ENCODE measurements around the gene SLC35B2. TPM values are rescaled to one million over a fixed set of nuclear protein-coding genes. Genes with fewer than 3 reads are reported as not detected.
A peak's percentile ranks its signal among the peaks of the same experiment; 100 is the strongest.

SLC35B2 gene
- polyA plus RNA-seq, 1 donor from 2014 or later = 42.6 TPM

DNA sequence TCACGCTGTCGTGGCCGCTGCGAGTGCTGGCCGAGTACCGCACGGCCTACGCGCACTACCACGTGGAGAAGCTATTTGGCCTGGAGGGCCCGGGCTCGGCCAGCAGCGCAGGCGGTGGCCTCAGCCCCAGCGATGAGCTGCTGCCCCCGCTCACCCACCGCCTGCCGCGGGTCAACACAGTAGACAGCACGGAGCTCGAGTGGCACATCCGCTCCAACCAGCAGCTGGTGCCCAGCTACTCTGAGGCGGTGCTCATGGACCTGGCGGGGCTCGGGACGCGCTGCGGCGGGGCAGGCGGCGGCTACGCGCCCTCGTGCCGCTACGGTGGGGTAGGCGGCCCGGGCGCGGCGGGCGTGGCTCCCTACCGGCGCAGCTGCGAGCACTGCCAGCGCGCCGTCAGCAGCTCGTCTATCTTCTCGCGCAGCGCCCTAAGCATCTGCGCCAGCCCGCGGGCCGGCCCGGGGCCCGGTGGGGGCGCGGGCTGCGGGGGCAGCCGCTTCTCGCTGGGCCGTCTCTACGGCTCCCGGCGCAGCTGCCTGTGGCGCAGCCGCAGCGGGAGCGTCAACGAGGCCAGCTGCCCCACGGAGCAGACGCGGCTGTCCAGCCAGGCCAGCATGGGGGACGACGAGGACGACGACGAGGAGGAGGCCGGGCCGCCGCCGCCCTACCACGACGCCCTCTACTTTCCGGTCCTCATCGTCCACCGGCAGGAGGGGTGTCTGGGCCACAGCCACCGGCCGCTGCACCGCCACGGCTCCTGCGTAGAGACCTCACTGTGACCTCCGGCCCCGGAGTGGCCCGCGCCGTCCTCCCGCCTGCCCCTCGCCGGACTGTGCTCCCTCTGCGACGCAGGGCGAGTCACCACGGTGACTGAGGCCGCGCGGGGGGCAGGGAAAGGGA is 18.7 kb upstream of the SLC35B2 start:
- peaks cover 0 to 6% (median 0%) of the 10 kb centered on the region in 3 donors for H3K9me3 Mint-ChIP-seq
- H3K4me3 Mint-ChIP-seq = no peak overlapping the region
- peaks cover 43% of the 10 kb centered on the region for H3K27me3 Mint-ChIP-seq
- peaks cover 0 to 6% (median 0%) of the 10 kb centered on the region in 3 donors for H3K4me1 Mint-ChIP-seq
- no peak overlapping the region for H3K27ac Mint-ChIP-seq
- no peaks in the 10 kb centered on the region for H3K36me3 Mint-ChIP-seq

DNA sequence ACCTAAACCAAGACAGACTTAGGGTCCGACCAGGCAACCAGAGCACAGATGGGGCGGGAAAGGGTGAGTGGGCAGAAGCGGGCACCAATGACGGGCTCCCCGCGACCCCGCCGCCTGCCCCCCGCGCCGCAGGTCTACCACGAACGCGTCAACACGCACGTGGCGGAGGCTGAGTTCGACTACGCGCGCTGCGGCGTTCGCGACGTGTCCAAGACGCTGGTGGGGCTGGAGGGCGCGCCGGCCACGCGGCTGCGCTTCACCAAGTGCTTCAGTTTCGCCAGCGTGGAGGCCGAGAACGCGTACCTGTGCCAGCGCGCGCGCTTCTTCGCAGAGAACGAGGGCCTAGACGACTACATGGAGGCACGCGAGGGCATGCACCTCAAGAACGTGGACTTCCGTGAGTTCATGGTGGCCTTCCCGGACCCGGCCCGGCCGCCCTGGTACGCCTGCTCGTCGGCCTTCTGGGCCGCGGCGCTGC is 18.0 kb upstream of the SLC35B2 start:
- Mint-ChIP-seq H3K4me1 (peaks cover 0 to 6% (median 0%) of the 10 kb centered on the region in 3 donors), H3K27me3 (peaks cover 44% of the 10 kb centered on the region), H3K9me3 (peaks cover 0 to 5% (median 0%) of the 10 kb centered on the region in 3 donors), H3K27ac (no peak overlapping the region), H3K4me3 (no peak overlapping the region), H3K36me3 (no peaks in the 10 kb centered on the region)

DNA sequence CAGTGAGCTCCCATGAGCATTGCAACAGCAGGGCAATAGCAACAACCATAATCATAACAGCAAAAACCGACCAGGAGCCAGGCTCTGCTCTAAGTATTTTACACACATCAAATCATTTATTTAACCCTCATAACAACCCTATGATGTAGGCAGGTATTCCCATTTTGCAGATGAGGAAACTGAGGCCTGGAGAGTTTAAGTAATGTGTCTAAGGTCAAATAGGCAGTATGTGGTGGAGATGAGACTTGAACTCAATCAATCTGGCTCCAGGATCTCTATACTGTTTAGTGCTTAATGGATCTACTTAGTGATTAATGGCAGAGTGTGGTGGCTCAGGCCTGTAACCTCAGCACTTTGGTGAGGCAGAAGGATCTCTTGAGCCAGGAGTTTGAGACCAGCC is 16.3 kb upstream of the SLC35B2 start:
- no peaks in the 10 kb centered on the region for H3K36me3 Mint-ChIP-seq
- peaks cover 6 to 8% (median 7%) of the 10 kb centered on the region in 3 donors for H3K4me1 Mint-ChIP-seq
- no peak overlapping the region for H3K27ac Mint-ChIP-seq
- H3K27me3 Mint-ChIP-seq = peaks cover 49% of the 10 kb centered on the region
- H3K4me3 Mint-ChIP-seq = peak overlapping the region in 1 of 4 donors; percentile 30
- H3K9me3 Mint-ChIP-seq = peaks cover 0 to 1% (median 0%) of the 10 kb centered on the region in 3 donors

DNA sequence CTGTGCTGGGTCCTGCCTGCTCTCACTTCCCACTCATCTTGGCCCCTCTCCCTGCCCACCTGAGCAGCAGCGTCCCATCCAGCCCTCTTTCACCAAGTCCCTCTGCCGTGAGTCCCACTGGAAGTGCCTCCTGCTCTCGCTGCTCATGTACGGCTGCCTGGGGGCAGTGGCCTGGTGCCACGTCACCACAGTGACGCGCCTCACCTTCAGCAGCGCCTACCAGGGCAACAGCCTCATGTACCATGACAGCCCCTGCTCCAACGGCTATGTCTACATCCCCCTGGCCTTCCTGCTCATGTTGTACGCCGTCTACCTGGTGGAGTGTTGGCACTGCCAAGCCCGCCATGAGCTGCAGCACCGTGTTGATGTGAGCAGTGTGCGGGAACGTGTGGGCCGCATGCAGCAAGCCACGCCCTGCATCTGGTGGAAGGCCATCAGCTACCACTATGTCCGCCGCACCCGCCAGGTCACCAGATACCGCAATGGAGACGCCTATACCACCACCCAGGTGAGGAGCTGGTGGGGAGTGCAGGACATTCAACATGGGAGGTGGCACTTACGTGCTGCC is 15.8 kb upstream of the SLC35B2 start:
- Mint-ChIP-seq H3K27ac (no peak overlapping the region), H3K27me3 (peaks cover 48% of the 10 kb centered on the region), H3K4me1 (peaks cover 6 to 8% (median 7%) of the 10 kb centered on the region in 3 donors), H3K9me3 (peaks cover 0 to 1% (median 0%) of the 10 kb centered on the region in 3 donors), H3K4me3 (peak overlapping the region in 1 of 4 donors; percentile 53), H3K36me3 (no peaks in the 10 kb centered on the region)

DNA sequence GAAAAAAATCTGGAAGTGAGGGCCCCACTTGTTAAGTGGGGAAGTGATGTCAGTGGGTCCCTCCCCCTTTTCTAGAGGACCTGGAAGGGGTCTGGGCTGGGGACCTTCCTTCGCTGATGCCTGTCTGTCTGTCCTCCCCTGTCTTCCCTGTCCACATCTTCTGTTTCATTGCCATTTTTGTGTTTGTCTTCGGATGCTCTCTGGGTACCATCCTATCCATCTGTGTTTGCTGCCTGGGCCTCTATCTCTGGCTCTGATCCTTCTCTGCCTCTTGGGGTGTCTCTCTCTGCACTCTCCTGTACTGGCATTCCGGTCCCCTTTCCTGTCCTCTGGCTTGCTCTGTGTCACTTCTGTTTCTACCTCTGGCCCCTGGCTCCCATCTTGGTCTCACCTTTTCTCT is 15.2 kb upstream of the SLC35B2 start:
- H3K9me3 Mint-ChIP-seq = peaks cover 0 to under 1% (median 0%) of the 10 kb centered on the region in 3 donors
- peaks cover 42% of the 10 kb centered on the region for H3K27me3 Mint-ChIP-seq
- no peaks in the 10 kb centered on the region for H3K36me3 Mint-ChIP-seq
- peak overlapping the region in 2 of 3 donors; percentile 25 to 69 for H3K27ac Mint-ChIP-seq
- H3K4me3 Mint-ChIP-seq = peak overlapping the region in 2 of 4 donors; percentile 24 to 53
- peaks cover 9 to 11% (median 10%) of the 10 kb centered on the region in 3 donors for H3K4me1 Mint-ChIP-seq

DNA sequence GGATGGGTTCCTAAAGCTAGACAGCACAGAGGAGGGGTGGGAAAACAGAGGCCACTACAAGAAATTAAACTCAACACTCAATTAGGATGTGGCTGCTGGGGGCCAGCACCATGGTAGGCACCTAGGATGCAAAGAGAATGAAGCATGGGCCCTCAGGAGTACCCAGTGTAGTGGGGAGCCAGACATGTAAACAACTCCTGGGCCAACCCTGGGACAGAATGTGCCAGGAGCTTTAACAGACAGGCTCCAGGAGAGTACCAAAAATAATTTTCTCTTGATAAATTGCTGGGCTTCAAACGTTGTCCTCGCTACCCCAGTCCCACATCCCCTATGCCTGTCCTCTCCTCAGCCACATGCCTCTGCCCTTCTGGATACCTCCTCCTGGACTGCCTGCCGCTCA is 14.6 kb upstream of the SLC35B2 start:
- H3K36me3 Mint-ChIP-seq = no peaks in the 10 kb centered on the region
- no peaks in the 10 kb centered on the region for H3K9me3 Mint-ChIP-seq
- H3K4me1 Mint-ChIP-seq = peaks cover 9 to 11% (median 11%) of the 10 kb centered on the region in 3 donors
- H3K4me3 Mint-ChIP-seq = peak overlapping the region in 1 of 4 donors; percentile 53
- peak overlapping the region in 1 of 3 donors; percentile 25 for H3K27ac Mint-ChIP-seq
- peaks cover 36% of the 10 kb centered on the region for H3K27me3 Mint-ChIP-seq

DNA sequence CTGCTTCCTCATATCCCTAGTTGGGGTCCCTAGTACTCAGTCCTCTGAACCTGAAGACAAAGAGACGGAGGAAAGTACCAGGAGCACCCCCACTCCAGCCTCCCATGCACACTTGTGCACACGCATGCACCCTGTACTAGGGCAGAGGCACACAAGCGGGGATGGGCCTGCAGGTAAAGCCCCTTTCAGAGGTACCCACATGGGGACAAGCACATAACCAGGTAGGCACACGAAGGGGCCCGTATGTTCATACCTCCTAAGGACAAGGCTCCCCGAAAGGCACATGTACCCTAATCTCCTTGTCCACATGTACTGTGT is 14.0 kb upstream of the SLC35B2 start:
- H3K9me3 Mint-ChIP-seq = no peaks in the 10 kb centered on the region
- H3K36me3 Mint-ChIP-seq = no peaks in the 10 kb centered on the region
- peaks cover 34% of the 10 kb centered on the region for H3K27me3 Mint-ChIP-seq
- H3K27ac Mint-ChIP-seq = no peak overlapping the region
- peak overlapping the region; percentile 53 to 83 (median 76) for H3K4me3 Mint-ChIP-seq
- H3K4me1 Mint-ChIP-seq = peaks cover 11 to 16% (median 14%) of the 10 kb centered on the region in 3 donors

DNA sequence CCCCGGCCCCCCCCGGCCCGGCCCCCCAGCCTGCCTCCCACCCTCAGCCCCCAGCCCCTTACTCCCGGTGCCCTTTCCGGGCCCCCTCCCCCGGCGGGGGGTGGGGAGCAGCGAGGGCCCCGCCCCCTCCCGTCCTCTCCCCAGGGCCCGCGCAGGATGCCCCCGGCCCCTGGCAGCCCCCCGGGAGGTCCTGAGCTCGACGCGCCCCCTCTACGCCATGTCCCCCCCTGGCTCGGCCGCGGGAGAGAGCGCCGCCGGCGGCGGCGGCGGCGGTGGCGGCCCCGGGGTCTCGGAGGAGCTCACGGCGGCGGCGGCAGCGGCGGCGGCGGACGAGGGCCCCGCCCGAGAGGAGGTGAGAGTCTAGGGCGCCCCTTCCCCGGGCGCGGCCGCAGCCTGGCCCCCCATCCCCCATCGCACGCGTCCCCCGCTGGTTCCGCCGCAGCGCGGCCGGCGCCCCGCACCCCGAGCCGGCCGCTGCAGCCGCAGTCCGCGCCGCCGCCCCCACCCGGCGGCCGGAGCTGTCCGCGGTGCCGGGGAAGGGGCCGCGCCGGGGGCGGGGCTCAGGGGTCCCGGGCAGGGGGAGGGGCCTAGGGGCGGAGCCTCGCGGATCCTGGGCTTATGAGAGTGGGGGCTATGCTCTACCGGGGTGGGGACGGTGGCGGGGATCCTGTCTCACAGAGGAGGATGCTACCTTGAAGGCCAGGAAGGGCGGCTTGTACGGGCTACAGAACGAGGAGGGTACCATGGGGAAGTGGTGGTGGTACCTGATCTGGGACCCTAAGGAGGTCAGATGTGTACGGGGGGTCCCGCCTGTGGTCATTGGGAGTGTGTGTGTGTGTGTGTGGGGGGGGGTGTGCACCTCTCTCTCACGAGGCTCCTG is 13.4 kb upstream of the SLC35B2 start:
- peak overlapping the region; percentile 53 to 83 (median 76) for H3K4me3 Mint-ChIP-seq
- peaks cover 16 to 20% (median 20%) of the 10 kb centered on the region in 3 donors for H3K4me1 Mint-ChIP-seq
- H3K9me3 Mint-ChIP-seq = no peaks in the 10 kb centered on the region
- H3K27ac Mint-ChIP-seq = no peak overlapping the region
- no peaks in the 10 kb centered on the region for H3K36me3 Mint-ChIP-seq
- peaks cover 35% of the 10 kb centered on the region for H3K27me3 Mint-ChIP-seq

DNA sequence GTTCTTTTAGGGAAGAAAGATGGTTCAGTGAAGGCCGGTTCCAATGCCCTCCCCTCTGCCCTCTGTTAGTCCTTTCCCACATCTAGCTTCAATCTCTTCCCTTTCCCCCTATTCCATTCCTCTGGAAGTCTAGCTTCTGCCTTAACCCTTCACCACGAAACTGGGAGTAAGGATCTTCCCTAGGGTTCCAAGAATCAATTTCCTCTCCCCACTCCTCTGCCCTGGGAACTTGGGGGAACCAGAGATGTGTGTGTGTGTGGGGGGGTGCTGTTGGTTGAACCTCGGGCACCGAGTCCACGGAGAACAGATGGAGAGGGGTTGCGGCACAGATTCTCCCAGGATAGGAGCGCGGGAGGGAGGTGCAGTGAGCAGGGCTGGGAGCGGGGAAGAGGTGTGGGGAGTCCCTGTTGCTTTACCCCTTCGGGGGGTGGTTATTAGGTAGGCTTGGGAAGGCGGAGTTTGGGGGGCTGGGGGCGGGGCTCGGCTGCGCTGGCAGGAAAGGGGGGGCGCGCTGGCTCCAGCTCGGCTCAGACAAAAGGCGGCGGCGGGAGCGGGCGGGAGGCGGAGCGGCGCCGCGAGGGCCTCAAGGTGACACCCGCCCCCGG is 12.7 kb upstream of the SLC35B2 start, which contains the start of gene TMEM151B:
Gene TMEM151B (plus strand): TSS at position 530 of the 605 bp plus-strand sequence. CDS start 293 bp downstream, outside the sequence.
- peak within 1 kb of the TSS in 2 of 3 donors; percentile 8 to 39 for H3K27ac Mint-ChIP-seq
- H3K4me1 Mint-ChIP-seq = peaks cover 17 to 20% (median 20%) of the 10 kb centered on the region in 3 donors
- H3K36me3 Mint-ChIP-seq = no peaks in the 10 kb centered on the region
- H3K4me3 Mint-ChIP-seq = peak within 1 kb of the TSS; percentile 68 to 88 (median 79)
- no peaks in the 10 kb centered on the region for H3K9me3 Mint-ChIP-seq
- peaks cover 34% of the 10 kb centered on the region for H3K27me3 Mint-ChIP-seq

DNA sequence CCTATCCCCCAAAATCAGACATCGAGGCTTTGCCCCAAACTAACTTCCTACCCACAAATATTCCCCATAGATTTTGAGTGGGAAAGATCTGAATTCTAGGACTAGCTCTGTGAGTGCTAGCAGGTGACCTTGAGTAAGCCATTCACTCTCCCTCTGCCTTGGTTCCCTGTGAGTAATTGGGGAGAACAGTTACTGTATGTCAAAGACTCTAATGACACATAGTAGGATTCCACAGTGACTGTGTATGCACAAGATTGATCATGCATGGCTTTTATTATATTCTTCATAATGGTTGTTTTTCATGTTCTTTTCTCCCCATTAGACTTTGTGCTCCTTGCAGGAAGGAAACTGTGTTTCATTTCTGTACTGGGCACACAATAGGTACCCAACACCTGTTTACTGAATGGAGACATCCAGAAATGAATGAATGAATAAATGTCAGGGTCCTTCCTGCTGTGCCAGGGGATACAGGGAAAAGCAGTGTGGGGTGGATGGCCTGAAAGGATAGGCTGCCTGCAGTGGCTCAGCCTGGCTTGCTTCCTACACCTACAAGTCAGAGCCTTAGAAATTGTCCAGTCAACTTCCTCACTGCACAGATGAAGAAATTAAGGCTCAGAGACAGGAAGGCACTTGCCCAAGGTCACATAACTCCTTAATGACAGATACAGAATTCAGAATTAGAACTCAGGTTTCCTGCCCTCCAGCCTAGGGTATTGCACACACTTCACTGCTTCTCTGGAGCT is 12.0 kb upstream of the SLC35B2 start:
- Mint-ChIP-seq H3K4me3 (peak overlapping the region in 3 of 4 donors; percentile 64 to 72 (median 68)), H3K27ac (peak overlapping the region in 2 of 3 donors; percentile 8 to 39), H3K9me3 (no peaks in the 10 kb centered on the region), H3K36me3 (no peaks in the 10 kb centered on the region), H3K4me1 (peaks cover 17 to 20% (median 18%) of the 10 kb centered on the region in 3 donors), H3K27me3 (peaks cover 29% of the 10 kb centered on the region)

DNA sequence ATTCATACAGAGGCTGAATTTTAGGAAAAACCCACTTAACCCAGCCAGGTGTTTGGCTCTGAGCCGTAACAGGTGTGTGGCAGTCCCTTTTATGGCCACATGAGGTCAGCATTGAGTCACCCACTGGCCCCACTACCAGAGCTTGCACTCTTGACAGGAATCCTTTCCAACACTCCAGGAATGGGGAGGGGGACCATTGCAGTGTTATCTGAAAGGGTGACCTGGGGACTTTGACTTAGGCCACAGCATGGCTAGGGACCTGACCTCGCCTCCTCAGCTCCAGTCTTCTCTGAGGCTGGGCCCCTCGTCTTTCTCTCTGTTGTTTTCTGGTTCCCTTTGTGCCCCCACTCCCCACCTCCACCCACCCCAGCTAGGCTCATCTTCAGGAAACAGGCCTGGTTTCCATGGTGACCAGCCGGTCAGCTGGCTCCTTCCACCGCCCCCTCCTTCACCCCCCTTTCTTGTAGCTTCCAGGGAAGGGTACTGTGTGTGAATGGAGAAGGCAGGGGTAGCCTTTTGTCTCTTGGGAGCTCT is 10.8 kb upstream of the SLC35B2 start:
- H3K36me3 Mint-ChIP-seq = no peaks in the 10 kb centered on the region
- H3K27ac Mint-ChIP-seq = peak overlapping the region in 2 of 3 donors; percentile 43 to 99
- H3K4me1 Mint-ChIP-seq = peaks cover 21 to 24% (median 21%) of the 10 kb centered on the region in 3 donors
- peak overlapping the region in 2 of 4 donors; percentile 25 to 97 for H3K4me3 Mint-ChIP-seq
- no peaks in the 10 kb centered on the region for H3K9me3 Mint-ChIP-seq
- peaks cover 23% of the 10 kb centered on the region for H3K27me3 Mint-ChIP-seq

DNA sequence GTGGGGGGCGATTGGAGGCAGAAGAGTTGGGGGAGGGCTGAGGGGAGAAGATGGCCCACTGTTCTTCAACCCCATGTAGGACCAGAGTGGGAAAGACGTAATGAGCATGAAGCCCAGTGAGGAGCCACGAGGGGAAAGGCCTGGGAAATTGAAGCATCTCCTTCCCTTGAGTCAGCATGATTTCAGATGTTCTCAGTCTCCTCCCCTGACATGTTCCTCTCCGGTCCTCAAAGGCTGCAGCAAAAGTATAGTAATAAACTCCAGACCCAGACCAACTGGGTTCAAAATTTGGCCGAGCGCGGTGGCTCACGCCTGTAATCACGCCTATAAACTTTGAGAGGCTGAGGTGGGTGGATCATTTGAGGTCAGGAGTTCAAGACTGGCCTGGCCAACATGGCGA is 9.9 kb upstream of the SLC35B2 start:
- H3K4me3 Mint-ChIP-seq = peak overlapping the region; percentile 3 to 100 (median 76)
- H3K27me3 Mint-ChIP-seq = peaks cover 19% of the 10 kb centered on the region
- H3K4me1 Mint-ChIP-seq = peaks cover 28 to 30% (median 29%) of the 10 kb centered on the region in 3 donors
- no peaks in the 10 kb centered on the region for H3K9me3 Mint-ChIP-seq
- peak overlapping the region in 2 of 3 donors; percentile 14 to 99 for H3K27ac Mint-ChIP-seq
- no peaks in the 10 kb centered on the region for H3K36me3 Mint-ChIP-seq

DNA sequence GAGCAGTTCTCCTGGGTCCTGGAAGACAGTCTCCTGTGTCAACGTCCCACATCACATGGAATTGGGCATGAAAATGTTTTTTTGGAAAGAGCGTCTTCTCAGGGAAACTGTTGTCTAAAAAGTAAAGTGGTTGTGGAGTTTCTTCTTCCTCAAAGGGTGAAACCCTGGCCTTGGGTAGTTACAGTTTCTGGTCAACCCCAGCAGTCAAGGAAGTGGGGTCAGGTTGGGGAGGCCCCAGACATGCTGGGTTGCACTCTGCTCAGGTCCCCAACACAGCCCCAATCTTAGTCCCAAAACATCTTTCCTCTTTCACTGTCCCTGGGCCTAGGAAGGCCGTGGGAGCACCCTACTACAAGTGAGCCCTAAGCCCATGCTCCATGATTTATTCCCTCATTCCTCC is 9.0 kb upstream of the SLC35B2 start:
- no peaks in the 10 kb centered on the region for H3K36me3 Mint-ChIP-seq
- peak overlapping the region; percentile 99 to 100 (median 99) for H3K27ac Mint-ChIP-seq
- H3K4me3 Mint-ChIP-seq = peak overlapping the region; percentile 97 to 100 (median 100)
- H3K4me1 Mint-ChIP-seq = peaks cover 29 to 36% (median 35%) of the 10 kb centered on the region in 3 donors
- H3K9me3 Mint-ChIP-seq = no peaks in the 10 kb centered on the region
- peaks cover 15% of the 10 kb centered on the region for H3K27me3 Mint-ChIP-seq
